GM18861 (cell line): ENCODE measurements around the gene SYK.
"Not testable (repeated sequence)": the region's sequence is repeated elsewhere in the genome, so short reads cannot be mapped to it uniquely, and the experiment has no call there.

ENCODE experiments used
- ATAC-seq: cut with Tn5 transposase; IDR thresholded peaks from one replicate; pipeline ENCODE4 v1.9.1; 2021; ENCODE audit not compliant: unreplicated experiment

SYK gene

DNA sequence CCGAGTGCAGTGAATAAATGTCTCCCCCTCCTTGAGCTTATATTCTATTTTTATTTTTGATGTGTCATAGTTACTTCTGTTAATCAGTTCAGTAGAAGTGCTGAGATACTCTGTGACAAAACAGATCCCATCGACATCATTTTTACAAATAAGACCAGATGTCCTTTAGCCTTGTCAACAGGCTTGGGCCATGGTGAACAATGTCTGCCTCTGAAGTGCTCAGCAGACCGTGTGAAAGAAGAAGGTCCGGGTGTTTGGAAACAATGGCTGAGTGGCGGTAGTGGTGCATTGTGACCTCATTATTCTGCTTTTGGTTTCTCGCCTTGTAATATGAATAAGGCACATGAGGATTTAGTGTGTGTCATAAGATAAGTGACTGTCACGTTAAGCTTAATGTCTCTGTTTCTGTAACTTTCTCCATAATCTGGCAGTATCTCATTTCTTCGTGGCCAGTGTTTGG lies 71.2 kb downstream of the SYK start:
- ATAC-seq = no peak

DNA sequence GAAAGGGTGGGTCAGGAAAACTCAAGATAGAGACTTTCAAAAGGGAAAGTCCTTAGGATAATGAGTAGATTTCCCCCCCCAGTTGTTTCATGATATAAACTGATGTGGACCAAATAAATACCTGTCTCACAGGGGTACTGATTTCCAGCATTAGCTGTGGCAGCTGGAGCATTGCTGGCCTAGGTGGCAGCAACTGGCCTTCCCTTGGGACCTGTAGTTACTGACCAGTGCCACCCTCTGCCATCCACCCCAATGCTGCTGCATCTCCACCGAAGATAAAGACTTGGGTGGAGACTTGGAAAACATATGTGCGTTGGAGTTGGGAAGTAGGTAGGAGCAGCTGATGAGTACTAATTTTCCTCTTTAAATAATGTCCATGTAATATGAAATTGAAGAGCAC lies 71.8 kb downstream of the SYK start:
- ATAC-seq = no peak

DNA sequence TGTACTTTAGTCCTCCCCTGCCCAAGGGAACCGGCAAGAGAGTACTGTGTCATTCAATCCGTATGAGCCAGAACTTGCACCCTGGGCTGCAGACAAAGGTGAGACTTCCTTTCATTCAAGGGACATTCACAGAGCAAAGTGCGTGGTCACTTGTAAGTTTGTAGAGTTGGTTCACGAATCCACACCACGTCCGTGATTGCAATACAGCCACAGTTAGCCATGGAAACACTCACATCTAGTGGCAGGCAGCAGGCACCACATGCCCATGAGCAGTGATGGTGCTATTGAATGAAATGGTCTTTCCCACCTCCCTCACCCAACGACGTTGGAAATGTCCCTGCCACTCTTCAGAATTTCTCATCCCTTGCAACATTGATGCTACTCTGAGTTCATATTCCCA lies 72.6 kb downstream of the SYK start:
- no peak for ATAC-seq

DNA sequence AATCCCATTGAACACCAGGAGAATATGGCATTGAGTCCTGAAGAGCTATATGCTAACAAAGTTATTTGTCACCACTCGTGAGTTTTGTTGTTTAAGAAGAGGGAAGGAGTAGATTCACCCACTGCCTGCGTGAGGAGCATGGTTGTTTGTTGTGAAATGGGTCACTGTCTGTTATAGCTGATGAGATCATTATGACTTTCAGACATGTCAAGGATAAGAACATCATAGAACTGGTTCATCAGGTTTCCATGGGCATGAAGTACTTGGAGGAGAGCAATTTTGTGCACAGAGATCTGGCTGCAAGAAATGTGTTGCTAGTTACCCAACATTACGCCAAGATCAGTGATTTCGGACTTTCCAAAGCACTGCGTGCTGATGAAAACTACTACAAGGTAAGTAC lies 76.9 kb downstream of the SYK start:
- ATAC-seq = no peak

DNA sequence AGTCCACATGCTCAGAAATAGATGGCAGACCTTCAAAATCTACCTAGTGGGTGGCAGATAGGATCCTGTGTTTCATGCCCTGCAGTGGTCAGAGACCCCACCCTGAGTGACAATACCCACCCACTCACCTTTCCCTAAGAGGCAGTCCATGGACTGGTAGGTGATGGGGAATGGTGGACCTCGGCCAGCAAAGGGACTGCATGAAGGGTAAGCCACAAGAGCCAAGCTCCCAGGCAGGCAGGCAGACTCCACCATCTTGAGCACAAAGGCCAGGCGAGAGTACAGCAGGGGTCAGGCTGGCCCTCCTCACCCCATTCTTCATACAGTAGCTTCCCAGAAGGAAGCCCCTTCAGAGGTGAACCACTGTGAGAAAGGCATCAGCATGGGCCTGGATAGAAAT lies 78.4 kb downstream of the SYK start:
- no peak for ATAC-seq

DNA sequence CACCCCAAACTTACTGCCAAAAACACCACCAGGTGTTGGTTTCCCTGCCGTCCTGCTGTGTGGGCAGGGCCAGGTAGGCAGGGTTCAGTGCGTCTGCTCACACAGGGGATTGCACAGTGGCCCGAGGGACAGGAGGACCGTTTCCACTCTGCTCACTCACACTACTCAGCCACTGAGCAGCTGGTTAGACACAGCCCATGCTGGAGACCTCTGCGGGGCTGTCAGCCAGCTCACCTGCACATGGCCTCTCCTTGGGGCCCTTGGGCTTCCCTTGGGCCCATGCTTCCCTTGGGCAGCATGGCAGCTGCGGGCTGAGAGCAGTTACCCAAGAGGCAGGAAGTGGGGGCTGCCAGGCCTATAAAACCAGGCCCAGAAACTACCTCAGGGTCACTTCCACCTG lies 79.0 kb downstream of the SYK start:
- no peak for ATAC-seq

DNA sequence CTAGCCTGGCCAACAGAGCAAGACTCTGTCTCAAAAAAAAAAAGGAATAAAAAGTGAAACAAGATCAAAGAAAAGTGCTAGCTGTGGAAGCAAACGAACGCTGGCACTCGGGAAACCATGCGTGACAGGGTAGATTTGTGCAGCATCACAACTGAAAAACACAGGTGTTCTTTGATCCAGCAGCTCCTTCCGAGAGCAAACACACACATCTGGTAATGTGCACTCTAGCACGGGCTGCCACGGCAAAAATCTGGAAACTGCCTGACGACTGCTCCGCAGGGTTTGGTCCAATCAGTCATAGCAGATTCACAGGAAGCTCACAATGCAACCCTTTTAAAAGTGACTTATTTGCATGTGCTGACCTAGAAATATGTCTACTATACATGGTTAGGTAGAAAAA lies 80.0 kb downstream of the SYK start:
- ATAC-seq = peak; percentile 41

DNA sequence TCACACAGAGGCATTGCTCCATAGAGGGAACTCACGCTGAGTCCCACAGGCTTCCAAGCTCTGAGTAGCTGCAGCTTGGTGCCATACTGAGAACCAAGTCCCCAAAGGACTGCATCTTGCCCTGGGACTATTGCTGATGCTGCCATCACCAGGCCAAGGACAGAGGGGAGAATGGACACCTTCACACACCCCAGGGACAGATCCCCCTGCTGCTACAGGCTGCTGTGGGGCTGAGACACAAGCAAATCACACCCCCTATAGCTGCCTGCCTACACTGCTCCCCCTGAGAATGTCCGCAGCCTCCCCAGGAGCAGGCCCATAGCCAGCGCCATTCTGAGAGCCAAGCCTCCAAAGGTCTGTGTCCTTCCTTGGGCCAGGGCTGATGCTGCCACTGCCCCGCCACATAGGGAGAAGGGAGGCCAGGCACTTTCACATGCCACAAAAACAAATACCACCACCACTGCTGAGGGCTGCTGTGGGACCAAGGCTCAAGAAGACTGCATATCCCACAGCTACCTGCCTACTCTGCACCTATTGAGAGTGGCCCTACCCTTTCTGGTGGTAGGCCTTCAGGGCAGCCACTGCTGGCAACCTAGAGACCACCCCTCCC lies 81.5 kb downstream of the SYK start:
- ATAC-seq = no peak

DNA sequence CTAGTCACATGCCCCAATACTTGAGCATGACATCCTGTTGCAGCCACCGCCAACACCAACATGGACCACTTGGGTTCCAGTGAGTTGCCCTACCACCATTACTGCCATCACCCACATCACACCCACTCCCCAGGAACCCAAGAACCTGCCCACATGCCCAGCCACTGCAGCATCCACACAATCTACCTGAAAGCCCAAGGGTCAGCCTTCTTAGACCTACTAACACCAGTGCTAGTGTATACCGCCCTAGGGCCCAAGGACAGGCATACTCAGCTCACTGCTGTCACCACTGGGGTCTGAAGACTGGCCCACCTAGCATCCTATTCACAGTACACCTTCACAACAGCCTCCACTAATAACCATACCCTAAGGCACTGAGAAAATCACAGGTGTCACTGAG lies 82.0 kb downstream of the SYK start:
- ATAC-seq = no peak

DNA sequence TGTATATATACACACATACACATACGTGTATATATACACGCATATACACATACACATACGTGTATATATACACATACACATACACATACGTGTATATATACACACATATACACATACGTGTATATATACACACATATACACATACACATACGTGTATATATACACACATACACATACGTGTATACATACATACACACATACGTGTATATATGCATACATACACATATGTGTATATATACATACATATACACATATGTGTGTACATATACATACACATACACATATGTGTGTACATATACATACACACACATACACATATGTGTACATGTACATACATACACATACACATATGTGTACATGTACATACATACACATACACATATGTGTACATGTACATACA lies 82.6 kb downstream of the SYK start:
- no peak for ATAC-seq

DNA sequence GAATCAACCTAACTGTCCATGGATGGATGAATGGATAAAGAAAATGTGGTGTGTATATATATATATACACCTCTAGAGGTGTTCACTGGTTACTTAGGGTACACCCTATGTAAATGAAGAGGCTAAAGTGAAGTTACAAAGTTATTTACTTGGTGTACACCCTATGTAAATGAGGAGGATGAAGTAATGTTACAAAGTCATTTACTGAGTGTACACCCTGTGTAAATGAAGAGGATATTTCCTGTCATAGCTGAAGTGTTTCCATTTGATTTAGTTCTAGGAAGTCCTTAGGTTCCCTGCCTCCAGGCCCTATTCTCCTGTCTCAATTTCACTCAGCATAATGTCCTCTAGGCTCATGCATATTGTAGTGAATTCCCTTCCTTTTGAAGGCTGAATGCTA lies 85.2 kb downstream of the SYK start:
- ATAC-seq = not testable (repeated sequence)

DNA sequence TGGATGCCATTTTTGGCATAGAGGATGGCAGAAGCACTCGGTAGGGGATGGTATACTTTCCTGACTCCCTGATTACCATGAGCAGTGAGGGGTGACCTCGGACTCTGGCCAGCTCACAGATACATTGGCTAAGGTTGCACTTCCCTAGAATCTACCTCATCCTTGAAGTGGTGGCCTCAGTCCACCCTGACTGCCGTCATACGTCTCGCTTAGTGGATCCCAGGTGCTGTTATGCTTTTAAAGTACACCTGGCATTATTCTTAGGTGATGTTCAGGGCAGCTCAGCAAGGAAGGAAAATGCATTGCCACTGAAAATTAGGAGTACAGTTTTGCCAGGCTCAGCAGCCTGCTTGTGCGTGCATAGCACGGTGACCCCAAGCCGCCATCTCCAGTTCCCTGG lies 87.3 kb downstream of the SYK start:
- no peak for ATAC-seq

DNA sequence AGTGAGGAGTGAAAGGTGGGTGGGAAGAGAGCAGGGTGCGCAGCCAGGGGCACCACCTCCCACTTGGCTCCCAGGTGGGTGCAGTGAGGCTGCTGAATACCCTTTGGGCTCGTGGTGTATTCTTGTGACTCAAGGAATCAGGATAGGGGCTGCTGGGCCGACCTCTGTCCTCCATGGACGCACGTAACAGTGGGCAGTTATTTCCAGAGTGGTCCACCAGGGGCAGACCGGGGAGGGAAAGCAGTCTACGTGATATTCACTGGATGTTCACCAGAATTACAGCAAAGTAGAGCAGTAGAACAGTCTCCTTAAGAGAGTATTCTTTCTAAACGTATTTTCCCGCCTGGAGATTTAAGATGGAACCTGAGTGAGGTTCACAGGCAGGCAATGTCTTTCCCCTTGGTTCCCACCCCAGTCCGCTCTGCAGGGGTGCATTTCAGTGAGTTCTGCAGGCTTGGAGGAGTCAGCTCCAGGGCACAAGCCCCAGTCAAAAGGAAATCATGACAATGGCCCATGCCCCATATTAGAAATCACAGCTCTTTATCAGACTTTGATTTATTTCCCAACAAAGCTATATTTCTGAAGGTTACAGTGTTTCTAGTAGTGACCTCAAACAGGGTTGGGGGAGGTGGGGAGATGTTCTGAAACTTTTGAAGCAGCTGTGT lies 88.7 kb downstream of the SYK start:
- ATAC-seq = no peak

DNA sequence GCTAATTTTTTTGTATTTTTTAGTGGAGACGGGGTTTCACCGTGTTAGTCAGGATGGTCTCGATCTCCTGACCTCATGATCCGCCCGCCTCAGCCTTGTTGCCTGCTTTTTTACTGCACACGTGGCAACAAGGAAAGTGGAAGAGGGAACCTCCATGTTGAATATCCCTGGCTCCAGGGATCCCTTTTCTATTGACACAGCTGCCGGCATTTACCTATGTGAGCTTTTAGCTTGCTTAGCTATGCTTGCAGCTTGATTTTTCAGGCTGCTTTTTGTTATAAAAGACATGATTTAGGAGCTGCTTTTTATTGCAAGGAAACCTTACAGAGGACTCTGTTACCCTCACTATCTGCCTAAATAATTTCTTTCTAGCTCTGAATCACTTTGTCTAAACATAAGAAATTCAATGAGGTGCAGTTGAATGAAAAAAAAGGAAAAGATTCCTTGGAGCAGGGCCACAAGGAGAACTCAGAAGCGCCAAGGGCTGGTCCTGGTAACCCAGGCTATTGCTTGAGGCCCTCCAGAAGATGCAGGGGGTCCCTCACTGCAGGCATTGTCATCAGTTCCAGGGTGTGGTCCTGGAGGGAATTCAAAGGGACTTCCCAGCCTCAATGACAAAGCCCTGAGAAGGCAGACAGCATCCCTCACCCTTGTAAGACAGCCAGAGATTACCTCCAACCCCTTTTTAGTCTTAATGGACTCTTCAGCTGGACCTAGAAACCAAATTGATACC lies 89.9 kb downstream of the SYK start:
- no peak for ATAC-seq

DNA sequence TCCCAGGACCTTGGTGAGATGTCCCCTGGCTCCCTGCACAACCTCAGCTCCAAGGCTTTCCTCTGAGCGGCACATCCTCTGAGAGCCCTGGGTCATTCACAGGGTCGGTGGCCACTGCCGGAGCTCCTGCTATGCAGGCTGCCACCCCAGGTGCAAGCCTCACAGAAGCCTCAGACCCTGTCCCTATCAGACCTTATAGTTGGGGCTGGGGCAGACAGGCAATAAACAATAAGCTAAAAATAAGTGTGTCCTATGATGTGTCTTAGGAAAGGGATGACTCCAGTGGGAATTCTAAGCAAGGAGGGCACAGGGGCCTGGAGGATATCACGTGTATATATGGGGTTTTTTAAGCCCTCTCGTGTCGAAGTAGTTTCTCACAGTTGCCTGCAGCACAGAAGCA lies 91.3 kb downstream of the SYK start:
- no peak for ATAC-seq

DNA sequence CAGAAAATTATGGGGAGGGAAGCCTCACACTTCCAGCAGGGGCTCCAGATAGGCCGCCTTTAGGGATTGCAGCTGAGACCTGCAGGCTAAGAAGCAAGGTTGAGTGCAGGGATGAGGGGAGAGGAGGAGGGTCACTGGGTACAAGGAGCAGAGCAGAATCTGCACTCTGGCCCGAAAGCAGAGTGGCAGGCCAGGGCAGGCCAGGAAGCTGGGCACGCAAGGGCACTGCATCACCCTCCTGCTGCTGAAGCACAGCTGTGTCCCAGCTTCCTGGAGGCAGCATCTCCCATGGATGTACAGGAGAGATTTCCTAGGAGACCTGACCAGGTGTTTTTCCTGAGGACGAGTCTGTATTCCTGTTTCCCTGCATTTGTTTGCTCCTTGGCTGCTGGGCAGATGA lies 92.1 kb downstream of the SYK start:
- ATAC-seq = no peak

DNA sequence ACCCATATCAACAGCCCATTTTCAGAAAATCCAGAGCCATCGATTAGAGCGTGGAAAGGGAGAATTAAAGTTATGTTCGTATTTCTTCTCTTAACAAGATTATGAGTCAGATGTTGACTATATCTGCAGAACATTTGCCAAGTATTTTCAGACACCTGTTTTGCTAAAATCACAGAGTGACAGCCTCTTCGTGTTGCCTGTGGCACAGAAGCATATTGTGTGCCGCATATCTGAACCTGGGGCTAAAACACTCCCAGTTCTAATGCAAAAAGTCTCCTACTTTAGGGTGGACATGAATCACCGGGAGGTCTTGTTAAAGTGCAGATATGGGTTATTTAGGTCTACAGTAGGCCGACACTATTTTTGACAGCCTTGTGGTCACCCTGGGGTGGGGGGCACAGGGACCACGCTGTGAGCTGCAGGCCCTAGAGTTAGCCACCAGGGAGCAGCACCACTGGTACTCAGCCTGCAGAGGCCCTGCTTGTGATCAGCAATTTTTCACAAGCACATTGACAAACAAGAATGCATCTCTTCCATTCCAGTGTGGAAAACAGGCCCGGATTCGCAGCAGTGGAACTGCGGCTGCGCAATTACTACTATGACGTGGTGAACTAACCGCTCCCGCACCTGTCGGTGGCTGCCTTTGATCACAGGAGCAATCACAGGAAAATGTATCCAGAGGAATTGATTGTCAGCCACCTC lies 93.5 kb downstream of the SYK start:
- ATAC-seq = no peak

DNA sequence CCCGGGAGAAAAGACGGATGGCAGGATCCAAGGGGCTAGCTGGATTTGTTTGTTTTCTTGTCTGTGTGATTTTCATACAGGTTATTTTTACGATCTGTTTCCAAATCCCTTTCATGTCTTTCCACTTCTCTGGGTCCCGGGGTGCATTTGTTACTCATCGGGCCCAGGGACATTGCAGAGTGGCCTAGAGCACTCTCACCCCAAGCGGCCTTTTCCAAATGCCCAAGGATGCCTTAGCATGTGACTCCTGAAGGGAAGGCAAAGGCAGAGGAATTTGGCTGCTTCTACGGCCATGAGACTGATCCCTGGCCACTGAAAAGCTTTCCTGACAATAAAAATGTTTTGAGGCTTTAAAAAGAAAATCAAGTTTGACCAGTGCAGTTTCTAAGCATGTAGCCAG lies 94.2 kb downstream of the SYK start:
- no peak for ATAC-seq

DNA sequence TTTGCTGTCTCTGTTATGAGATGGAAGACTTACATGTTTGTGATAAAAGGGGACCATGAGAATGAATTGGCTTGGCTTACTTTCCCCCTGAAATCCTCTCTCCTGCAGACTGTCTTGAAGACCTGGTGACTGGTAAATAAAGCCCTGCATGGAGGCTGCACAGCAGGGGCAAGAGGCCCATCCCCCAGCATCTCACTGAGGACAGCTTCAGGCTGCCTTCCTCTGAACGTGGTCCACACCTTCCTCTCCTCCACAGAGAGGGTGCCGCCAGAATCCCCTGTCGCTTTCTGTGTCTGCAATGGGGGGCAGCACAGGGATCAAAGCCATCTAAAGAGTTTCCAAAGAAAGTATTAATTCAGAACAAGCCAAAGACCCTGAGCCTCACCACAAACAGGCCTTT lies 94.6 kb downstream of the SYK start:
- no peak for ATAC-seq

DNA sequence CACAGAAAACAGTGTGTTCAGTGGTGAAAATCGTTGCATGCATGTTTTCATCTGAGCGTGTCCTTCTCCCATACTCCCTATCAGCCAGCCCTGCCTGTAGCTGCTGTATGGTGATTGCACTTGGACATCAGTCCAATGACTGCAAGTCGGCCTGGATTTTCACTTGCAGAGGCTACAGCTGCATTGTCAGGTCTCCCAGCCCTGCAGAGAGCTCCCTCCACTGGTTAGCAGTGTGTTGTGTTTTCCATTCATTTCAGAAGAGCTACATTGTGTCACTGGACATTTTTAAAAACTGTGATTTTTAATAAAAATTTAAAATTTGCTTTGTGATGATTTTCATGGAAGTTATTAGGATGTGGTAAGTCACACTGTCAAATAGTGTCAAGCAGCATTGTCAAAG lies 96.6 kb downstream of the SYK start:
- no peak for ATAC-seq

DNA sequence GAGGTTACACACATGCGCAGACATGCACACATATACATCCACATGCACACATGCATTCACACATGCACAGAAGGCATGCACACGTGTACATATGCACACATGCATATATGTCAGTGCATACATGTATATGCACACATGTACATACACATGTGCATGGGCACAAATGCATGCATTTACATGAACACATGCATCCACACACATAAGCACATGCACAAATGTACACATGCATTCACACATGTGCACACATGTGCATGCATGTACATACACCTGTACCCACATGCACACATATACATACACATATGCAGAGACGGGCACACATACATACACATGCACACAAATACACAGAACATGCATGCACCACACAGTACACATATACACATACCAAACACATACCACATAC lies 97.7 kb downstream of the SYK start:
- ATAC-seq = no peak

DNA sequence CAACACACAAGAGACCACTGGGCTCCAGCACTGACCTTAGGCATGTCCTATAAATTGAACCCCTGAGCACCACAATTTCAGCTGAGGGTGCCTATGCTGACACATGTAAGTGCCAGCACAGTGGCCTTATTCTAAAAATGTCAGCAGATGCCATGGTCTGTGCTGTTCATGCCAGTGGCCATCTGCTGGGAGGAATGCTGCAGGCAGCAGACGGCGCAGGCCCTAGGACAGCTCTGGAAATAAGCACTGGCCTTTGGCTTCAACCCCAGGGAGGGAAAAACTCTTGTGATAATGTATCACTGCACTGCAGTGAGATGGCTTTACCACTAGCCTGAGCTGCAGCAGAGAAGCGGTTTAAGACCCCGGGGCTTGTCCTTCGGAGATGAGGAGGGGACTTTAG lies 98.5 kb downstream of the SYK start:
- ATAC-seq = no peak
